H1 (cell line): ENCODE measurements around the gene KRTAP2-3. TPM values are rescaled to one million over a fixed set of nuclear protein-coding genes. Genes with fewer than 3 reads are reported as not detected.
"Not testable (repeated sequence)": the region's sequence is repeated elsewhere in the genome, so short reads cannot be mapped to it uniquely, and the experiment has no call there.

Source experiments
- CTCF ChIA-PET: fragments of 300-600 bp; sonication (Branson Sonifier 250); formaldehyde crosslinking; loops from one replicate; lab custom pipeline; 2021; ENCODE audit not compliant: partially characterized antibody; lab: Charles Lee
- POLR2A ChIA-PET: fragments of 300-600 bp; sonication (Branson Sonifier 250); formaldehyde crosslinking; loops from one replicate; lab custom pipeline; 2021; ENCODE audit warnings: inconsistent platforms; ENCODE audit not compliant: partially characterized antibody; lab: Charles Lee
- DNase-seq, 2 experiments: peaks; one replicate each; pipeline versions ENCODE4 v3.0.0 to v3.0.0-alpha.2; 2010 to 2022; ENCODE audit warnings: low spot score in 2 of 2, low read depth in 1 of 2, mixed read lengths in 1 of 2
- FAIRE-seq: peaks from 2 replicates; lab custom pipeline; 2011; peaks lifted over from hg19 to GRCh38; lab: Jason Lieb, UNC
- H2AFZ ChIP-seq: 2 replicates; pipeline ENCODE4 v1.8.1; 2012; ENCODE audit warnings: low read length, inconsistent platforms
- H2AK5ac ChIP-seq: 2 replicates; pipeline ENCODE4 v1.6.1; 2013; ENCODE audit warnings: low read depth, low read length
- H2BK120ac ChIP-seq: replicated peaks from 2 replicates; pipeline ENCODE3; 2013; ENCODE audit warnings: low read depth, low read length, inconsistent platforms
- H2BK12ac ChIP-seq: 2 replicates; pipeline ENCODE4 v1.6.1; 2013; ENCODE audit warnings: low read depth, low read length
- H2BK15ac ChIP-seq: 2 replicates; pipeline ENCODE4 v1.6.1; 2013; ENCODE audit warnings: low read length
- H2BK20ac ChIP-seq: 2 replicates; pipeline ENCODE4 v1.6.1; 2013; ENCODE audit warnings: low read length
- H2BK5ac ChIP-seq: 2 replicates; pipeline ENCODE4 v1.6.1; 2013; ENCODE audit warnings: low read depth, low read length
- H3K14ac ChIP-seq: 2 replicates; pipeline ENCODE4 v1.6.1; 2013; ENCODE audit warnings: inconsistent platforms; ENCODE audit not compliant: insufficient read length
- H3K18ac ChIP-seq: 2 replicates; pipeline ENCODE4 v1.6.1; 2013; ENCODE audit warnings: low read length; ENCODE audit errors: extremely low read depth
- H3K23ac ChIP-seq: 2 replicates; pipeline ENCODE4 v1.6.1; 2013; ENCODE audit warnings: inconsistent platforms; ENCODE audit not compliant: insufficient read length
- H3K23me2 ChIP-seq: 2 replicates; pipeline ENCODE4 v1.6.1; 2013; ENCODE audit warnings: low read depth, low read length
- H3K27ac ChIP-seq: 2 replicates; pipeline ENCODE4 v1.6.1; 2011; ENCODE audit warnings: low read depth, low read length, inconsistent platforms
- H3K27me3 ChIP-seq, 4 experiments: replicated peaks in 1 of 4; 1 replicate in 1 of 4; 2 replicates in 3 of 4; pipeline versions ENCODE4 v1.6.1 to v1.8.1; 2011 to 2013; ENCODE audit warnings: low read length in 3 of 4, mild to moderate bottlenecking in 3 of 4, inconsistent platforms in 2 of 4, mixed read lengths in 2 of 4, moderate library complexity in 1 of 4; ENCODE audit not compliant: control insufficient read depth in 3 of 4, insufficient read depth in 3 of 4; ENCODE audit errors: extremely low read depth in 1 of 4
- H3K36me3 ChIP-seq, 4 experiments: 2 replicates each; pipeline versions ENCODE4 v1.6.1 to v1.8.1; 2011 to 2013; ENCODE audit warnings: mild to moderate bottlenecking in 4 of 4, low read length in 3 of 4, moderate library complexity in 2 of 4, control low read depth in 1 of 4, inconsistent platforms in 1 of 4; ENCODE audit not compliant: insufficient read depth in 4 of 4, control insufficient read depth in 2 of 4
- H3K4ac ChIP-seq: replicated peaks from 2 replicates; pipeline ENCODE3; 2013; ENCODE audit warnings: low read length, low read depth, mixed read lengths, inconsistent platforms; ENCODE audit not compliant: insufficient read length
- H3K4me1 ChIP-seq, 4 experiments: replicated peaks in 1 of 4; 1 replicate in 1 of 4; 2 replicates in 3 of 4; pipeline versions ENCODE4 v1.6.1 to v1.8.1; 2011 to 2013; ENCODE audit warnings: low read length in 3 of 4, inconsistent platforms in 2 of 4, mixed read lengths in 1 of 4; ENCODE audit not compliant: insufficient read depth in 4 of 4, control insufficient read depth in 3 of 4
- H3K4me2 ChIP-seq, 2 experiments: 2 replicates each; pipeline versions ENCODE4 v1.6.1 to v1.8.1; 2011 to 2013; ENCODE audit warnings: low read depth in 2 of 2, low read length in 2 of 2, control low read depth in 1 of 2, inconsistent platforms in 1 of 2, mild to moderate bottlenecking in 1 of 2; ENCODE audit not compliant: insufficient read depth in 1 of 2
- H3K4me3 ChIP-seq, 4 experiments: fragments of 200-600, 300-600 bp in 1 of 4; sonication (generic), shearing (Covaris generic), sonication (Bioruptor Twin) in 1 of 4; 2 replicates each; pipeline versions ENCODE4 v1.5.1 to v1.8.1; 2011 to 2016; ENCODE audit warnings: low read length in 4 of 4, low read depth in 3 of 4, control low read depth in 2 of 4, inconsistent platforms in 2 of 4, mild to moderate bottlenecking in 2 of 4, mixed read lengths in 1 of 4, moderate library complexity in 1 of 4; ENCODE audit not compliant: insufficient read depth in 2 of 4; ENCODE audit errors: extremely low read depth in 1 of 4
- H3K56ac ChIP-seq: replicated peaks from 2 replicates; pipeline ENCODE3; 2013; ENCODE audit warnings: low read depth, mild to moderate bottlenecking, mixed read lengths, low read length, inconsistent platforms; ENCODE audit not compliant: insufficient read length
- H3K79me1 ChIP-seq: 2 replicates; pipeline ENCODE4 v1.6.1; 2013; ENCODE audit warnings: low read depth, low read length, control low read depth
- H3K79me2 ChIP-seq, 2 experiments: 2 replicates each; pipeline versions ENCODE4 v1.6.1 to v1.8.1; 2012 to 2013; ENCODE audit warnings: low read length in 2 of 2, mild to moderate bottlenecking in 2 of 2, inconsistent platforms in 1 of 2; ENCODE audit not compliant: insufficient read depth in 2 of 2, control insufficient read depth in 1 of 2
- H3K9ac ChIP-seq, 4 experiments: replicated peaks in 1 of 4; 1 replicate in 1 of 4; 2 replicates in 3 of 4; pipeline versions ENCODE4 v1.6.1 to v1.8.1; 2011 to 2013; ENCODE audit warnings: low read depth in 3 of 4, low read length in 3 of 4, control low read depth in 2 of 4, mild to moderate bottlenecking in 2 of 4, moderate library complexity in 2 of 4, inconsistent platforms in 1 of 4; ENCODE audit errors: extremely low read depth in 1 of 4
- H3K9me3 ChIP-seq, 2 experiments: 2 replicates each; pipeline versions ENCODE4 v1.6.1 to v1.8.1; 2012 to 2013; ENCODE audit warnings: mild to moderate bottlenecking in 2 of 2, moderate library complexity in 2 of 2, control low read depth in 1 of 2, inconsistent platforms in 1 of 2, low read depth in 1 of 2, low read length in 1 of 2, mixed read lengths in 1 of 2; ENCODE audit not compliant: insufficient read depth in 2 of 2
- H4K20me1 ChIP-seq, 2 experiments: replicated peaks in 1 of 2; 2 replicates each; pipeline versions ENCODE3 to v1.8.1; 2011 to 2013; ENCODE audit warnings: inconsistent platforms in 2 of 2, low read length in 2 of 2, mild to moderate bottlenecking in 1 of 2; ENCODE audit not compliant: insufficient read depth in 2 of 2, control insufficient read depth in 1 of 2
- H4K5ac ChIP-seq: 2 replicates; pipeline ENCODE4 v1.6.1; 2013; ENCODE audit warnings: low read length, low read depth, mixed read lengths, inconsistent platforms; ENCODE audit not compliant: insufficient read length
- H4K8ac ChIP-seq: 2 replicates; pipeline ENCODE4 v1.8.0; 2013; ENCODE audit warnings: mild to moderate bottlenecking, moderate library complexity, low read length, inconsistent platforms; ENCODE audit not compliant: insufficient read depth; ENCODE audit errors: extremely low read depth
- H4K91ac ChIP-seq: replicated peaks from 2 replicates; pipeline ENCODE3; 2013; ENCODE audit warnings: low read length, mixed read lengths, inconsistent platforms; ENCODE audit not compliant: insufficient read length
- WGBS, 2 experiments: shearing (Covaris generic) in 1 of 2; methylation state at CpG; one replicate each; pipeline versions ENCODE4 v1.1.6 to v1.1.7; 2013 to 2015; ENCODE audit warnings: low lambda C conversion rate in 2 of 2, mixed read lengths in 2 of 2, inconsistent platforms in 1 of 2, low coverage in 1 of 2, missing lambda C conversion rate in 1 of 2; ENCODE audit not compliant: insufficient replicate concordance in 2 of 2, insufficient coverage in 1 of 2, insufficient read length in 1 of 2; ENCODE audit errors: extremely low coverage in 1 of 2, missing lambda C conversion rate in 1 of 2; 5-methylcytosine and 5-hydroxymethylcytosine counted together
- polyA plus RNA-seq, 7 experiments: library from polyadenylated mRNA; depleted of rRNA in 3 of 7; stranded (reverse) in 5 of 7; unstranded in 2 of 7; fragments of >200 nt in 5 of 7; fragments of 200-250 nt in 2 of 7; gene quantifications; 1 replicate in 5 of 7; 2 replicates in 1 of 7; 4 replicates in 1 of 7; pipeline versions ENCODE4 v1.2.1 to v1.2.3, GENCODE V29; 2011 to 2013; ENCODE audit warnings: missing spikeins in 2 of 7, mixed read lengths in 2 of 7
- total RNA-seq: library from RNA; stranded (reverse); fragmentation: NEBNext Ultra II Directional; extraction: Animal tissue kit (Norgen Biotek cat#: 25700); gene quantifications from 2 replicates; pipeline ENCODE4 v1.2.1, GENCODE V29; 2021

Gene KRTAP2-3
- total and polyA plus RNA-seq, 2 of the 8 experiments (the other 6 are each of a cell fraction or from before 2014, with no cell fraction given) = not detected

DNA sequence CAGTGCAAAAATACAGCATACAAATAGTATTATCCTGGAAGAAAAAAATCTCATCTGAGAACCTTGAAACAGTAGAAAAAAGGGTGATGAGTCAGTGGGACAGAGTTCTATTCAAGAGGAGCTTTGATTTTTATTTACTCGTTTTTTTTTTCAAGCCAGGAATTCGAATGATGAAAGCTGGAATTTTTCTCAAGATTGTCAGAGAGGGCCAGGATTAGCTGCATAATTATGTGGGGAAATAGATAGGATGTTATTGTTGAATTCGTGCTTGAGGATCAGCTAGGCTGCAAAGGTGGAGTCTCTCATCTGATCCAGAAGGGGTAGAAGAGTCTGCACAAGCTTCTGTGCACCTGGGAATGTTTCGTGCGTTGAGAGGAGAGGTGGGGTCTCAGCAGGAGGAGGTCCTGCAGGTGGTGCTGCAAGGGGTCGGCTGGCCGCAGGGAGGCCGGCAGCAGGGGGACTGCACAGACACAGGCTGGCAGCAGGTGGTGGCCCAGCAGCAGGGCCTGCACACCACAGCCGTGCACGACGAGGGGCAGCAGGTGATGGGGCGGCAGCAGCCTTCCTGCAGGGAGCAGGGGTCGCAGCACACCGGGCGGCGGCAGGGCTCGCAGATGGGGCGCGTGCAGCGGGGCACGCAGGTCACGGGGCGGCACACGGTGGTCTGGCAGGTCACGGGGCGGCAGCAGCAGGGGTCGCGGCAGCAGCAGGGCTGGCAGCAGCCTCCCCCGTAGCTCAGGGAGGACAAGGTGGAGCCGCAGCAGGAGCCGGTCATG lies 450 bp downstream of the KRTAP2-3 start:
- H4K5ac ChIP-seq, H2BK20ac ChIP-seq, H3K36me3 ChIP-seq, H3K18ac ChIP-seq, H2AFZ ChIP-seq, H3K23me2 ChIP-seq, H4K20me1 ChIP-seq, H3K4me2 ChIP-seq, H3K79me2 ChIP-seq, POLR2A ChIA-PET, H4K8ac ChIP-seq, H3K27ac ChIP-seq, H3K23ac ChIP-seq, H3K9me3 ChIP-seq, H2BK120ac ChIP-seq, H2BK15ac ChIP-seq, H2BK12ac ChIP-seq, H3K4ac ChIP-seq, H3K27me3 ChIP-seq, H2BK5ac ChIP-seq, DNase-seq, FAIRE-seq, H4K91ac ChIP-seq, H3K9ac ChIP-seq, H2AK5ac ChIP-seq, H3K79me1 ChIP-seq, H3K4me1 ChIP-seq, H3K4me3 ChIP-seq, H3K14ac ChIP-seq, H3K56ac ChIP-seq: not testable (repeated sequence)
- 85% methylated on average over 11 of the region's 31 CpGs; no CpG with 5 or more reads in 1 of the 2 experiments for WGBS, 2 experiments
- CTCF ChIA-PET = interaction anchor here (1.0 kb wide), 1 partner anchor 11 kb away, joined by 3 read pairs; no protein-coding TSS in a partner anchor
